Esophagus muscularis mucosa (tissue), 4 donors: ENCODE measurements around the gene IPCEF1. TPM values are rescaled to one million over a fixed set of nuclear protein-coding genes. Genes with fewer than 3 reads are reported as not detected.

Experiments
- DNase-seq: peaks from one replicate; pipeline ENCODE4 v3.0.0-alpha.2; 2017; ENCODE audit errors: extremely low spot score
- H3K27ac ChIP-seq, 4 donors: fragments of 200-600 bp; sonication (generic); replicated peaks in 1 of 4; 1 replicate in 3 of 4; 2 replicates in 1 of 4; pipeline ENCODE4 v1.5.1; 2016 to 2019; ENCODE audit warnings: mild to moderate bottlenecking in 1 of 4
- H3K27me3 ChIP-seq, 4 donors: fragments of 200-600 bp; sonication (generic); one replicate each; pipeline versions ENCODE4 v1.5.1 to v1.6.0; 2016 to 2019
- H3K36me3 ChIP-seq, 4 donors: fragments of 200-600 bp; sonication (generic); one replicate each; pipeline ENCODE4 v1.5.1; 2016 to 2019
- H3K4me1 ChIP-seq, 4 donors: fragments of 200-600 bp; sonication (generic); one replicate each; pipeline ENCODE4 v1.5.1; 2016 to 2019
- H3K4me3 ChIP-seq, 4 donors: fragments of 200-600 bp; sonication (generic); 1 replicate in 2 of 4; 2 replicates in 2 of 4; pipeline ENCODE4 v1.5.1; 2016 to 2019; ENCODE audit warnings: mild to moderate bottlenecking in 4 of 4, moderate library complexity in 1 of 4
- H3K9me3 ChIP-seq, 4 donors: fragments of 200-600 bp; sonication (generic); 1 replicate in 3 of 4; 2 replicates in 1 of 4; pipeline ENCODE4 v1.5.1; 2016 to 2019
- CTCF ChIP-seq, 3 experiments: fragments of 200-600 bp in 2 of 3; fragments of 450-650 bp in 1 of 3; sonication (generic) in 2 of 3; IDR thresholded peaks; one replicate each; pipeline ENCODE4 v1.5.1; 2017 to 2019; ENCODE audit warnings: antibody characterized with exemption in 3 of 3, mild to moderate bottlenecking in 2 of 3, moderate library complexity in 1 of 3
- EP300 ChIP-seq: sonication (generic); formaldehyde crosslinking; IDR thresholded peaks from one replicate; pipeline ENCODE4 v1.6.1; 2017; ENCODE audit warnings: antibody characterized with exemption
- POLR2A ChIP-seq: fragments of 450-650 bp; IDR thresholded peaks from one replicate; pipeline ENCODE4 v1.6.1; 2017; ENCODE audit warnings: antibody characterized with exemption, moderate library complexity, mild to moderate bottlenecking, low read depth
- POLR2AphosphoS5 ChIP-seq, 2 donors: sonication (generic); formaldehyde crosslinking; IDR thresholded peaks; one replicate each; pipeline ENCODE4 v1.6.1; 2017; ENCODE audit warnings: antibody characterized with exemption in 2 of 2
- WGBS: methylation state at CpG from one replicate; pipeline ENCODE4 v1.1.5; 2018; 5-methylcytosine and 5-hydroxymethylcytosine counted together
- intact Hi-C: fragments of 100-400 bp; cut with DNase I; formaldehyde crosslinking; loops from one replicate; pipeline ENCODE4 v1.15.1; 2023
- total RNA-seq, 4 donors: library from RNA; depleted of rRNA; stranded (reverse); fragments of >200 nt; gene quantifications; one replicate each; pipeline versions ENCODE4 v1.1.0 to v1.2.1, GENCODE V29; 2016

Gene IPCEF1
- total RNA-seq, 4 donors from 2014 or later, result 0.63 to 2.7 (median 1.2) TPM

GRCh38 chr6:154218787-154219186 is 137.8 kb downstream of the IPCEF1 start:
- H3K4me1 ChIP-seq, result no peaks in the 10 kb centered on the region
- no peaks in the 10 kb centered on the region for H3K9me3 ChIP-seq
- DNase-seq, result no peak
- H3K27ac ChIP-seq, result no peak overlapping the region
- H3K27me3 ChIP-seq, result no peaks in the 10 kb centered on the region
- intact Hi-C loops, result no loop called here
- H3K36me3 ChIP-seq, result no peaks in the 10 kb centered on the region
- H3K4me3 ChIP-seq, result no peak overlapping the region
- TF ChIP-seq POLR2A, result no peak
- TF ChIP-seq POLR2AphosphoS5 (IDR thresholded peaks at IDR 0.05), result no peak
- no peak for TF ChIP-seq EP300
- no peak for TF ChIP-seq CTCF (IDR thresholded peaks at IDR 0.05)
- 82% methylated on average over 6 of the region's 6 CpGs for whole genome bisulfite sequencing

GRCh38 chr6:154218301-154218700 is 138.3 kb downstream of the IPCEF1 start:
- intact Hi-C loops, result no loop called here
- Histone ChIP-seq H3K9me3 (no peaks in the 10 kb centered on the region), H3K36me3 (no peaks in the 10 kb centered on the region), H3K4me1 (no peaks in the 10 kb centered on the region), H3K27me3 (no peaks in the 10 kb centered on the region), H3K27ac (no peak overlapping the region), H3K4me3 (no peak overlapping the region)
- no peak for DNase-seq
- TF ChIP-seq EP300 (no peak), POLR2A (no peak), POLR2AphosphoS5 (IDR thresholded peaks at IDR 0.05) (no peak), CTCF (IDR thresholded peaks at IDR 0.05) (no peak)
- WGBS, result 49% methylated on average over 6 of the region's 6 CpGs

- 90% methylated on average over 3 of the region's 3 CpGs for WGBS
- intact Hi-C loops, result no loop called here
- H3K4me3 ChIP-seq, result no peak overlapping the region
- TF ChIP-seq CTCF (IDR thresholded peaks at IDR 0.05), result no peak
- TF ChIP-seq POLR2A, result no peak
- no peak for TF ChIP-seq EP300
- TF ChIP-seq POLR2AphosphoS5 (IDR thresholded peaks at IDR 0.05), result no peak
- H3K9me3 ChIP-seq, result no peaks in the 10 kb centered on the region
- no peak overlapping the region for H3K27ac ChIP-seq
- no peaks in the 10 kb centered on the region for H3K36me3 ChIP-seq
- H3K27me3 ChIP-seq, result no peaks in the 10 kb centered on the region
- DNase-seq, result no peak
- H3K4me1 ChIP-seq, result no peaks in the 10 kb centered on the region
Measured at GRCh38 chr6:154213782-154214181, 142.8 kb downstream of the IPCEF1 start.

GRCh38 chr6:154210678-154211077 is 145.9 kb downstream of the IPCEF1 start:
- H3K36me3 ChIP-seq, result no peaks in the 10 kb centered on the region

More at GRCh38 chr6:154210678-154211077, 145.9 kb downstream of the IPCEF1 start:
- Histone ChIP-seq H3K27ac (no peak overlapping the region), H3K27me3 (no peaks in the 10 kb centered on the region), H3K9me3 (no peaks in the 10 kb centered on the region), H3K4me1 (no peaks in the 10 kb centered on the region), H3K4me3 (no peak overlapping the region)
- DNase-seq, result no peak
- intact Hi-C loops, result no loop called here
- TF ChIP-seq POLR2AphosphoS5 (IDR thresholded peaks at IDR 0.05), result no peak
- no peak for TF ChIP-seq POLR2A
- no peak for TF ChIP-seq EP300
- TF ChIP-seq CTCF (IDR thresholded peaks at IDR 0.05), result no peak
